Activated T-cell treated with anti-CD3 and anti-CD28 coated beads, Interleukin-2, amount 50 U/mL, for 4 hours (primary cell): ENCODE results near the gene TCERG1L. TPM values are rescaled to one million over a fixed set of nuclear protein-coding genes. Genes with fewer than 3 reads are reported as not detected.

ENCODE experiments used
- ATAC-seq, 2 donors: fragments of 200-7000 bp; cut with Tn5 transposase; one replicate each; pipeline ENCODE4 v1.10.0; 2021
- DNase-seq: peaks from one replicate; pipeline ENCODE4 v3.0.0-alpha.2; 2020
- H3K27me3 Mint-ChIP-seq: one replicate; pipeline ENCODE4 v1.8.0; 2021; ENCODE audit warnings: low read depth, mixed read lengths
- H3K36me3 Mint-ChIP-seq: one replicate; pipeline ENCODE4 v1.8.0; 2022; ENCODE audit warnings: mixed read lengths; ENCODE audit not compliant: insufficient read depth
- H3K4me1 Mint-ChIP-seq: one replicate; pipeline ENCODE4 v1.8.0; 2021; ENCODE audit warnings: low read depth, mixed read lengths
- H3K4me3 Mint-ChIP-seq: one replicate; pipeline ENCODE4 v1.8.0; 2021; ENCODE audit warnings: mild to moderate bottlenecking, moderate library complexity, mixed read lengths
- H3K9me3 Mint-ChIP-seq: one replicate; pipeline ENCODE4 v1.8.0; 2021; ENCODE audit warnings: mixed read lengths
- total RNA-seq, 3 donors: library from RNA; stranded (reverse); gene quantifications; one replicate each; pipeline ENCODE4 v1.2.1, GENCODE V29; 2021

TCERG1L gene
- total RNA-seq, 3 donors from 2014 or later: 0.11 to 0.13 TPM; not detected in 1

- no peak overlapping the region for H3K4me3 Mint-ChIP-seq
- H3K27me3 Mint-ChIP-seq: no peaks in the 10 kb centered on the region
- ATAC-seq: no peak
- H3K4me1 Mint-ChIP-seq: no peaks in the 10 kb centered on the region
- no peak for DNase-seq
- H3K36me3 Mint-ChIP-seq: no peaks in the 10 kb centered on the region
- H3K9me3 Mint-ChIP-seq: no peaks in the 10 kb centered on the region
These were observed 84.9 kb downstream of the TCERG1L start for GRCh38 chr10:131226446-131227162.

GRCh38 chr10:131224106-131224505 lies 87.4 kb downstream of the TCERG1L start:
- H3K36me3 Mint-ChIP-seq: no peaks in the 10 kb centered on the region
- no peaks in the 10 kb centered on the region for H3K9me3 Mint-ChIP-seq
- H3K4me3 Mint-ChIP-seq: no peak overlapping the region
- DNase-seq (no peak), ATAC-seq (no peak)
- H3K4me1 Mint-ChIP-seq: no peaks in the 10 kb centered on the region
- H3K27me3 Mint-ChIP-seq: no peaks in the 10 kb centered on the region

DNA sequence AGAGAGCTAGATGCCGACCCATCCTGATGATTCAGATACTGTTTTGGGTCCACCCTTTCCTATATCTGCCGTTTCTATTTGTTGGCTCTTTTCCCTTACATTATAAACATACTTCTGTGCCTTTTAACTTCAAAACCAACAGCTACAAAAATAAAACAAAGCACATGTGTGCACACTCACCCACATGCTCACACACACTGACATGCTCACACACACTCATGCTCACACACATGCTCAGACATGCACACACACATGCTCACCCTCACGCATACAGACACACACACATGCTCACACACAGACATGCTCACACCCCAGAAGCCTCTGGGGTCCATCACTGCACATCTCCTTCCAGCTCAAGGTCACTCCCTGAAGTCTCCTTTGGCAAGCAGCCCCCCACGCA lies 88.1 kb downstream of the TCERG1L start:
- DNase-seq (no peak), ATAC-seq (no peak)
- Mint-ChIP-seq H3K36me3 (no peaks in the 10 kb centered on the region), H3K4me1 (no peaks in the 10 kb centered on the region), H3K9me3 (no peaks in the 10 kb centered on the region), H3K4me3 (no peak overlapping the region), H3K27me3 (no peaks in the 10 kb centered on the region)

GRCh38 chr10:131222986-131223385 lies 88.5 kb downstream of the TCERG1L start:
- no peak for DNase-seq
- Mint-ChIP-seq H3K9me3 (no peaks in the 10 kb centered on the region), H3K4me1 (no peaks in the 10 kb centered on the region), H3K27me3 (no peaks in the 10 kb centered on the region), H3K36me3 (no peaks in the 10 kb centered on the region), H3K4me3 (no peak overlapping the region)
- no peak for ATAC-seq

- Mint-ChIP-seq H3K4me1 (no peaks in the 10 kb centered on the region), H3K4me3 (no peak overlapping the region), H3K27me3 (no peaks in the 10 kb centered on the region), H3K9me3 (no peaks in the 10 kb centered on the region), H3K36me3 (no peaks in the 10 kb centered on the region)
- DNase-seq (no peak), ATAC-seq (no peak)
These were observed 89.8 kb downstream of the TCERG1L start for GRCh38 chr10:131221632-131222277.

GRCh38 chr10:131220601-131221171 lies 90.8 kb downstream of the TCERG1L start:
- Mint-ChIP-seq H3K36me3 (no peaks in the 10 kb centered on the region), H3K9me3 (no peaks in the 10 kb centered on the region), H3K4me1 (no peaks in the 10 kb centered on the region), H3K27me3 (no peaks in the 10 kb centered on the region), H3K4me3 (no peak overlapping the region)
- ATAC-seq (no peak), DNase-seq (no peak)

GRCh38 chr10:131219955-131220489 lies 91.5 kb downstream of the TCERG1L start:
- Mint-ChIP-seq H3K27me3 (no peaks in the 10 kb centered on the region), H3K9me3 (no peaks in the 10 kb centered on the region), H3K4me1 (no peaks in the 10 kb centered on the region), H3K36me3 (no peaks in the 10 kb centered on the region), H3K4me3 (no peak overlapping the region)
- no peak for ATAC-seq
- DNase-seq: no peak

- no peak overlapping the region for H3K4me3 Mint-ChIP-seq
- no peaks in the 10 kb centered on the region for H3K4me1 Mint-ChIP-seq
- H3K27me3 Mint-ChIP-seq: no peaks in the 10 kb centered on the region
- ATAC-seq: no peak
- H3K36me3 Mint-ChIP-seq: no peaks in the 10 kb centered on the region
- no peak for DNase-seq
- no peaks in the 10 kb centered on the region for H3K9me3 Mint-ChIP-seq
These were observed 92.0 kb downstream of the TCERG1L start for GRCh38 chr10:131219584-131219886.

GRCh38 chr10:131218811-131219583 lies 92.5 kb downstream of the TCERG1L start:
- H3K27me3 Mint-ChIP-seq: no peaks in the 10 kb centered on the region
- H3K36me3 Mint-ChIP-seq: no peaks in the 10 kb centered on the region
- no peak for DNase-seq
- H3K4me1 Mint-ChIP-seq: no peaks in the 10 kb centered on the region
- H3K4me3 Mint-ChIP-seq: no peak overlapping the region
- H3K9me3 Mint-ChIP-seq: no peaks in the 10 kb centered on the region
- no peak for ATAC-seq

- Mint-ChIP-seq H3K9me3 (no peaks in the 10 kb centered on the region), H3K27me3 (no peaks in the 10 kb centered on the region), H3K4me1 (no peaks in the 10 kb centered on the region), H3K36me3 (no peaks in the 10 kb centered on the region), H3K4me3 (no peak overlapping the region)
- no peak for DNase-seq
- no peak for ATAC-seq
These were observed 94.8 kb downstream of the TCERG1L start for GRCh38 chr10:131216681-131217230.

- Mint-ChIP-seq H3K9me3 (no peaks in the 10 kb centered on the region), H3K4me3 (no peak overlapping the region), H3K27me3 (no peaks in the 10 kb centered on the region), H3K36me3 (no peaks in the 10 kb centered on the region), H3K4me1 (no peaks in the 10 kb centered on the region)
- DNase-seq (no peak), ATAC-seq (no peak)
These were observed 95.7 kb downstream of the TCERG1L start for GRCh38 chr10:131215776-131216175.

DNA sequence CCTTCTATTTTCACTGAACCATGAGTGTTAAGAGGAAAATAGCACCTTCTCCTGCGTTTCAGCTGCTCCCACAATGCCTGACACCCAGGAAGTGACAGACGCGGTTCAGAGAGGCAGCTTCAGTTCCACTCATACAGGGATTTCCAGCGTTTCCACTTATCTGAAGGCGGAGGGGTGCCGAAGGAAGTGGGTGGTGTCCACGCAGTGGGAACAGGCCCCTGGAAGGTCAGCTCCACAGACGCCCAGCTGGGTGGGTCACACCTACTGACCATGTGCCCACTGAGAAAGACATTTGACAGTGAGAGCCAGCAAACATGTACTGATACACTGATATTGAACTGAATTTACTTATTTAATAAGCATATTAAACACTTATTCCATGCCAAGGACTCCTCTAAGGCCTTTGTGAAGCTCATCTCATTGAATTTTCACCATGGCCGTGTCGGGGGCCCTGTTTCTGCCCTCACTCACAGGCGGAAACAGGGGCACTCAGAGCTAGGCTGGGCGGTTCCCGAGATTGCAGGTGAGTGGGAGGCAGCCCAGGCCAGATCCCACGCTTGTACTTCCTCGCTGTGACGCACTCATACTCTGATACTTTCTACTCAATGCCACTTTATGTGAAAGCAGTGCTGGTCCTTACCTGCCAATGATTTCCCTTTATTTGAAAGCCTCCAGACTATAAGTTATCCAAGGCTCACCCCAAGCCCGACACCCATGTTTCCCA lies 96.8 kb downstream of the TCERG1L start:
- DNase-seq: no peak
- Mint-ChIP-seq H3K9me3 (no peaks in the 10 kb centered on the region), H3K4me3 (no peak overlapping the region)

GRCh38 chr10:131213741-131214505 lies 97.6 kb downstream of the TCERG1L start:
- ATAC-seq: no peak
- DNase-seq: no peak
- Mint-ChIP-seq H3K4me3 (no peak overlapping the region), H3K36me3 (no peaks in the 10 kb centered on the region), H3K27me3 (no peaks in the 10 kb centered on the region), H3K4me1 (no peaks in the 10 kb centered on the region), H3K9me3 (no peaks in the 10 kb centered on the region)

More for the DNA sequence above, 96.8 kb downstream of the TCERG1L start:
- ATAC-seq: no peak
- Mint-ChIP-seq H3K4me1 (no peaks in the 10 kb centered on the region), H3K27me3 (no peaks in the 10 kb centered on the region), H3K36me3 (no peaks in the 10 kb centered on the region)
